GM18867 (cell line): ENCODE data around the gene SH3BP4.

Source experiments
- ATAC-seq: cut with Tn5 transposase; IDR thresholded peaks from one replicate; pipeline ENCODE4 v1.9.1; 2021; ENCODE audit warnings: mild to moderate bottlenecking, moderate library complexity; ENCODE audit not compliant: unreplicated experiment

Gene SH3BP4

DNA sequence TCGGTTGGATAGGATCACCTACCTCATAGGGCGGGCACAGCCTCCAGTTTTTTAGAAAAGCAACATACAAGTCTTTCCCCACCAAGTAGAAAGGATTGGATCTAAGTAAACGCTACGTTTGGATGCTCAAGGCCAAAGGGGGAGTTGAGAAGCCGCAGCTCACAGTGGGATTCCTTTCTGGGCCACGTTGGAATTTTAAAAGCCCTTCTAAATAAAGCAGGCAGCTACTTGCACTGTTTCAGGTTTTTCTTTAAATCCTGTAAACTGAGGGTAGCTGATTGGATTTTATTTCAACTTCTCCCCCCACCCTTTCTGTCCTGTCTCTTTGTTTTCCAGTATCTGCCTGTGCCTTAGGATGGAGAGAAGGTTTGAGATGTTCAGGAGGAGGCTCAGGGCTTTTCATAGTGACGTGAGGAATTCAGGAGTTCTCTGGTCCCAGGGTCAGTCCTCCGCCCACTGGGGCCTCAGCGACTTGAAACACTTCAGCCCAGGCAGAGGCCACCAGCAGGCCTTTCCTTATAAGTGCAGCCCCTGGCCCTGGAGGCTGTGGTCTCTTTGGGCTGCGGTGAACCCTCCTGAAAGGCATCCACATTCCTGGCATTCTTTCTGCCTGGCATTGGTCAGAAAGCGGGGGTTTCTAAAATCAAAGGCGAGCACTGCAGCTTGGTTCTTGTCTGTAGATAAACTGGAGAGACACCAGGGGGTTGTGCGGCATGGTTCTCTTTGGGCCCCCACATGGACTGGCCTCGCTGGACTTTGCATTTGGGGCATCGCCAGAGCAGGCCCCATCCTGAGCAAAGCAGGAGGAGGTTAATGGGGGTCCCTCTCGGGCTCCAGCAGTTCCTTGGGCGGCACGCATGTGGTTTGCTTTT, 44.5 kb downstream of the SH3BP4 start:
- no peak for ATAC-seq

DNA sequence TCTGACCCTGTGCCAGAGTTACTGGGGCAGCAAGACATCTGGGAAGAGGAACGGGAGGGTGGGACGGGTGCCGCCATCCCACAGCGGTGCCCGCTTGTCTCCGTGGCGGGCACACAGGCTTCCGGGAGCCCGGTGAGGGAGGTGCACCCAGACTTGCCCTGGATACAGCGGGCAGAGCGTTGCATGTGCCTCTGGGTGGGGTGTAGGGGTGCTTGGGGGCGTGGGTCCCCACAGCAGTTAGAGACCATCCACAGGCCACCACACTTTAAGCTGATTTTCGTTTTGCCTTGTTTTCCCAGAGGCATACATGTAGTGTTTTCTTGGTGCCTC, 45.1 kb downstream of the SH3BP4 start:
- ATAC-seq = no peak

DNA sequence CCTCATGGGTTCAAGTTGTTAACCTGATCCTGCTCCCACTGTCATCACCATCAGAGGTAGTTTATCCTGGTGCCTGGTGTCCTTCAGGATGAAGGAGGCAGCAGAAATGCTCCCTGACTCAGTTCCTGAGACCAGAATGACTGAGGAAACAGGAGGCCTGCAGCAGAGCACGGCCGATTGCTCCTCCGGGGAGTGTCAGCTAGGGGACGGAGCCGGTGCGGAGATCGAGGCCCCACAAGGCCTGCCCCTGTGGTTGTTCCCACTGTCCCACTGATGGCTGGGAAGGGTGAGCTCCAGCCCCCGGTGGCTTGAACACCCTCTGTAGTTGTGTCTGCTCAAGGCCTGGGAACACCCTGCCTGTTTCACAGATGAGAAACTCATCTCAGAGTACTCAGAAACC, 45.6 kb downstream of the SH3BP4 start:
- ATAC-seq = no peak

- no peak for ATAC-seq
Measured at GRCh38 chr2:234998404-234999211, 46.8 kb downstream of the SH3BP4 start.

- ATAC-seq = no peak
Measured at GRCh38 chr2:234999740-235000425, 48.1 kb downstream of the SH3BP4 start.

GRCh38 chr2:235000426-235001236, 48.8 kb downstream of the SH3BP4 start:
- ATAC-seq = no peak

DNA sequence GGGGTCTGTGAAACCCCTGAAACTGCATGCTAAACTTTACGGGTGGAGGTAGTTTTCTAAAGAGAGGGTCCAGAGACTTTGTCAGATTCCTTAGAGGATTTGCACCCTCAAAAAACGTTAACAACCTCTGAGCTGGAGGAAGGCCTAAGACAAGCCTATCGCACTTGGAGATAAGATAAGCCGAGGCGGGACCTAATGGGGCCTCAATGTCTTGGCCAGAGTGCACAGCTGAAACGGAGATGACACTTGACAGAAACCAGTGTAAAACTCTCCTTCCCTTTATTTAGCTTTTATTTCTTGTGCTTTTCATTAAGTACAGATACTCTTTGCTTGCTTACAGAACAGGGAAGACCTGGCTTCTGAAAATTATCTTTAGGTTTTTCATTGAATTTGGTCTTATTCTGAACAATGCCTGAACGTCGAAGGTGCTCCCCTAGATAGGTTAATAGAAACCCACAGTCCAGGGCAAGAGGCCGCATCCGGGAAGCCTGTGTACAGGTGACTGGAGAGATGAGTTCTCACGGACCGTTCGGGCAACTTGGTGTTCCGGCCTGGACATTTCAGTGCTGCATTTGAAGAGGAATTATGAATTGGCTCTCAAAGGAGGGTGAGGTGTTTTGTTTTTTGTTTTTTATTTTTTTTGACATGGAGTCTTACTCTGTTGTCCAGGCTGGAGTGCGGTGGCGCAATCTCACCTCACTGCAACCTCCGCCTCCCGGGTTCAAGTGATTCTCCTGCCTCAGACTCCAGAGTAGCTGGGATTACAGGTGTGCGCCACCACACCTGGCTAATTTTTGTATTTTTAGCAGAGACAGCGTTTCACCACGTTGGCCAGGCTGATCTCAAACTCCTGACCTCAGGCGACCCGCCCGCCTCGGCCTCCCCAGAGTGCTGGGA, 49.7 kb downstream of the SH3BP4 start:
- no peak for ATAC-seq

GRCh38 chr2:235002198-235003095, 50.6 kb downstream of the SH3BP4 start:
- ATAC-seq = no peak

DNA sequence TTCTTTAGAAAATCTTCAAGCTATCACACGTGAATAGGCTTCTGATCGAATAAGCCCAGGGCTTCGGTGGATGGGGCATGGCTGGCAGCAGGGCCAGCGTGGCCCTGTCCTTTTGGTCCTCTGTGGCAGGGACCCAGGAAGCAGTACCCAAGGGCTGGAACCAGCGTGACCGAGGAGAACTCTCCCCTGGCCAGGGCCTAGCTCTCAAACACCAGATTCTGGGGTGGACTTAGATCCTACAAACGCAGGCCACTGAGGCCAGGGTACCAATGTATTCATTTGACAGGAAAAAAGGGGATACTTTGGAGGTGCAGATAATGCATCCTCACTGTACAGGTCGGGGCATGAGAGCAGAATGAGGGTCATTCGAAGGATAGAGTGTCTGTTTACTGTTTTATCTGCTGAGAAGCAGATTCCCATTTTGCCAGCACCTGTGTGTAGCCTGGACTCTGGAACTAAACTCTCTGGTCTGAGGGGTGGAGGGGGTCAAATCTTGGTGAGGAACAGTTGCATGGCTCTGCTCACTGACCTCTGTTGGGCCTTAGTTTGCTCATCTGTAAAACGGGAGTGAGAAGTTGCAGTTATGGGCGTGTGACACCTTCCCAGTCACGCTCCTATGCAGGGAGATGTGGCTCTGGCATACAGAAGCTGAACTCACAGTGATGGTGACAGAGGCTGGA, 51.4 kb downstream of the SH3BP4 start:
- no peak for ATAC-seq

DNA sequence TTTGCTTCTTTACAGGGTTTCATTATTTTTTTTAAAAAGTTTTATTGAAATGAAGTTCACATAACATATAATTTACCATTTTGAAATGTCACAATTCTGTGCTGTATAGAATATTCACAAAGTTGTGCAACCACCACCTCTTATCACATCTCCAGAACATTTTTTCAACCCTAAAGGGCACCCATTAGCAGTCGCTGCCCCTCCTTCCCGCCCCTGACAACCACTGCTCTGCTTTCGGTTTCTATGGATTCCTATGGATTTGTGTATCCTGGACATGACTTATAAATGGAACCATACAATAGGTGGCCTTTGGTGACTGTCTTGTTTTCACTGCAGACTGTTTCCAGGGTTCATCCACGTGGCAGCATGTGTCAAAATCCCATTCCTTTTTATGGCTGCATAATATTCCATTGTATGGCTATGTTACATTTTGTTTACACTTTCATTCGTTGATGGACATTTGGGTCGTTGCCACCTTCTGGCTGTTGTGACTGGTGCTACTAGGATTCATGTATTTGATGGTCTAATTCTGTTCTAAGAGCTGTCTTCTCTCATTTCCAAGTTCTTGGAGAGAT, 52.6 kb downstream of the SH3BP4 start:
- ATAC-seq = no peak

DNA sequence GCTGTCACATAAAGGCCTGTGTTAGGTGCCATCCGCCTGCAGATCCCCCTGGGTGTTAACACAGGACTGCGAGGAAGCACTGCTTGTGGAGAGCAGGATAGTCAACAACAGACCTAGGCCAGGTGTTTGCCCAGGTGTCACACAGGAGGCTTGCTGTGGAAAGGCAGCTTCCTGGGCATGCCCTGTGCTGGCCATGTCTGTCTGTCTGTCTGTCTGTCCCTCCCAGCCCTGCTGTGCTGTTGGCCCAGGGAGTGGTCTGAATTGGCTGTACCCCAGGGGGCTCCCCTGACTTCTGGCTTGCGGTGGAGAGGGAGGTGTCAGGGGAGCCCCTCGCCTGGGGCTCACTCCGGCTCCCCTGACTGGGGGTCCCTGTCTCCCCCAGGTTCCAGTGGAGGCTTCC, 53.2 kb downstream of the SH3BP4 start:
- no peak for ATAC-seq

GRCh38 chr2:235005603-235006259, 53.9 kb downstream of the SH3BP4 start:
- no peak for ATAC-seq

GRCh38 chr2:235006461-235006860, 54.6 kb downstream of the SH3BP4 start:
- no peak for ATAC-seq

- no peak for ATAC-seq
Measured at GRCh38 chr2:235006986-235007385, 55.2 kb downstream of the SH3BP4 start.

GRCh38 chr2:235007664-235008457, 56.0 kb downstream of the SH3BP4 start:
- no peak for ATAC-seq

DNA sequence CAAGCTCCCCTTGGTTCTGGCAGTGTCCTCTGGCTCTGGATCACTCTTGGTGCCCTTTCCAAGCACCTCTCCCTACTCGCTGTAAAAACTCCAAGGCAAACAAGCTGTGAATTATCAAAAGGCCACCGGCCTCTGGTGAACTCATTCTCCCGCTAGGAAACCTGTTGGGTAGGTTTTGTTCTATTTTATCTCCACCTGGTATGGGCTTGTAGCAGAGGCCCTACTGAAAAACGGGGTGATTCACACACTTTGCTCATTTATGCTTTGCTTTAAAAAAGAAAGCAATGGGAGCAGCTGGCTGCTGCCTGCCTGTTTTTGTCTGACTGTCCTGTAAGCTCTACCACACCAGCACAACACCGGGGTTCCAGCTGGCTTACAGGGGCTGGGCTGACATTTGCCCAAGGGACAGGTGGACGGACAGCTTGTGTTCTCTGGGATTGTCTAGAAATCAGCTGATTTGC, 56.8 kb downstream of the SH3BP4 start:
- ATAC-seq = no peak
